ENCODE measurements around the gene HS6ST3.

GRCh38 chr13:96491103-96491502 is 401.2 kb downstream of the HS6ST3 start:
- TF ChIP-seq HDGF (IDR thresholded peaks at IDR 0.05; ENCODE audit: borderline replicate concordance) (no peak), ARNT (IDR thresholded peaks at IDR 0.05) (no peak), FOXM1 (IDR thresholded peaks at IDR 0.05; ENCODE audit: borderline replicate concordance) (no peak), PKNOX1 (IDR thresholded peaks at IDR 0.05) (no peak), SP1 (IDR thresholded peaks at IDR 0.05) (no peak), SUZ12 (IDR thresholded peaks at IDR 0.05) (no peak), TARDBP (IDR thresholded peaks at IDR 0.05) (no peak)

All from HEK293T (cell line).